B cell (primary cell): ENCODE results near the gene ATAD2B. TPM values are rescaled to one million over a fixed set of nuclear protein-coding genes. Genes with fewer than 3 reads are reported as not detected.
"Not testable (repeated sequence)": the region's sequence is repeated elsewhere in the genome, so short reads cannot be mapped to it uniquely, and the experiment has no call there.

Experiments
- ATAC-seq: fragments of 200-7000 bp; cut with Tn5 transposase; one replicate; pipeline ENCODE4 v1.10.0; 2021; ENCODE audit warnings: low read depth, mild to moderate bottlenecking, moderate number of reproducible peaks, moderate library complexity
- CTCF ChIA-PET: fragments of 350-600 bp; sonication (Branson Sonifier 250); formaldehyde crosslinking; loops from one replicate; lab custom pipeline; 2021; ENCODE audit warnings: antibody characterized with exemption, inconsistent platforms; lab: Charles Lee
- POLR2A ChIA-PET: fragments of 350-600 bp; sonication (Branson Sonifier 250); formaldehyde crosslinking; loops from one replicate; lab custom pipeline; 2021; ENCODE audit warnings: antibody characterized with exemption; lab: Charles Lee
- DNase-seq: peaks from one replicate; pipeline ENCODE4 v3.0.0; 2013
- H2AFZ ChIP-seq: 2 replicates; pipeline ENCODE4 v1.6.1; 2012; ENCODE audit warnings: mild to moderate bottlenecking, low read depth, low read length; ENCODE audit not compliant: insufficient read depth, poor library complexity, severe bottlenecking
- H3K27ac ChIP-seq, 2 donors: 1 replicate in 1 of 2; 2 replicates in 1 of 2; pipeline ENCODE4 v1.5.1; 2012 to 2013; ENCODE audit warnings: low read length in 2 of 2, mild to moderate bottlenecking in 2 of 2, moderate library complexity in 1 of 2
- H3K27me3 ChIP-seq, 4 experiments: fragments of 200-600 bp in 1 of 4; sonication (generic) in 1 of 4; replicated peaks in 1 of 4; 1 replicate in 2 of 4; 2 replicates in 2 of 4; pipeline versions ENCODE4 v1.6.1 to v1.7.0; 2013 to 2016; ENCODE audit warnings: low read length in 3 of 4, mild to moderate bottlenecking in 2 of 4, mixed read lengths in 1 of 4, moderate library complexity in 1 of 4; ENCODE audit not compliant: insufficient read depth in 4 of 4, control insufficient read depth in 3 of 4; ENCODE audit errors: control extremely low read depth in 1 of 4
- H3K36me3 ChIP-seq, 2 experiments: replicated peaks in 1 of 2; 1 replicate in 1 of 2; 2 replicates in 1 of 2; pipeline versions ENCODE4 v1.6.1 to v1.7.1; 2013; ENCODE audit warnings: low read length in 1 of 2; ENCODE audit not compliant: insufficient read depth in 2 of 2, control insufficient read depth in 1 of 2; ENCODE audit errors: control extremely low read depth in 1 of 2, extremely low read depth in 1 of 2
- H3K4me1 ChIP-seq, 2 donors: fragments of 200-600 bp in 1 of 2; sonication (generic) in 1 of 2; 1 replicate in 1 of 2; 2 replicates in 1 of 2; pipeline versions ENCODE4 v1.5.1 to v1.6.1; 2013 to 2017; ENCODE audit warnings: low read length in 2 of 2; ENCODE audit not compliant: control insufficient read depth in 2 of 2, insufficient read depth in 2 of 2
- H3K4me2 ChIP-seq: replicated peaks from 2 replicates; pipeline ENCODE3; 2012; ENCODE audit warnings: mild to moderate bottlenecking, low read depth, low read length; ENCODE audit not compliant: poor library complexity, severe bottlenecking
- H3K4me3 ChIP-seq, 5 experiments: fragments of 200-600 bp in 1 of 5; sonication (generic) in 1 of 5; 1 replicate in 3 of 5; 2 replicates in 2 of 5; pipeline versions ENCODE4 v1.5.1 to v1.7.0; 2011 to 2016; ENCODE audit warnings: low read length in 4 of 5, mild to moderate bottlenecking in 4 of 5, low read depth in 2 of 5, control low read depth in 1 of 5, moderate library complexity in 1 of 5; ENCODE audit not compliant: insufficient read depth in 1 of 5; ENCODE audit errors: control extremely low read depth in 1 of 5, extremely low read depth in 1 of 5
- H3K79me2 ChIP-seq: fragments of 200-600 bp; sonication (generic); one replicate; pipeline ENCODE4 v1.6.0; 2016; ENCODE audit warnings: low read length; ENCODE audit not compliant: control insufficient read depth, insufficient read depth
- H3K9ac ChIP-seq: fragments of 200-600 bp; sonication (generic); 2 replicates; pipeline ENCODE4 v1.6.1; 2017; ENCODE audit warnings: mild to moderate bottlenecking, low read length, moderate library complexity
- H3K9me3 ChIP-seq, 3 donors: one replicate each; pipeline versions ENCODE4 v1.6.1 to v1.7.1; 2013; ENCODE audit warnings: low read length in 2 of 3; ENCODE audit not compliant: control insufficient read depth in 2 of 3, insufficient read depth in 1 of 3; ENCODE audit errors: control extremely low read depth in 1 of 3
- H4K20me1 ChIP-seq: 2 replicates; pipeline ENCODE4 v1.6.0; 2012; ENCODE audit warnings: mild to moderate bottlenecking, low read length; ENCODE audit not compliant: insufficient read depth, control insufficient read depth, poor library complexity, severe bottlenecking
- H3K27ac Mint-ChIP-seq: one replicate; pipeline ENCODE4 v1.8.0; 2021; ENCODE audit warnings: mixed read lengths
- H3K27me3 Mint-ChIP-seq: one replicate; pipeline ENCODE4 v1.8.0; 2021; ENCODE audit warnings: mixed read lengths
- H3K4me1 Mint-ChIP-seq: one replicate; pipeline ENCODE4 v1.8.0; 2021; ENCODE audit warnings: mixed read lengths
- H3K4me3 Mint-ChIP-seq: one replicate; pipeline ENCODE4 v1.8.0; 2021; ENCODE audit warnings: mixed read lengths
- H3K9me3 Mint-ChIP-seq: one replicate; pipeline ENCODE4 v1.8.0; 2022; ENCODE audit warnings: mixed read lengths; ENCODE audit not compliant: insufficient read depth
- CTCF ChIP-seq: fragments of 200-600 bp; IDR thresholded peaks from one replicate; pipeline ENCODE4 v1.8.0; 2022; ENCODE audit warnings: antibody characterized with exemption, mild to moderate bottlenecking
- EZH2 ChIP-seq: IDR thresholded peaks from 2 replicates; pipeline ENCODE4 v1.6.1; 2012; ENCODE audit warnings: borderline replicate concordance, low read depth, mild to moderate bottlenecking, moderate library complexity, low read length; ENCODE audit not compliant: insufficient read depth, poor library complexity, severe bottlenecking
- WGBS: methylation state at CpG from one replicate; pipeline ENCODE4 v1.1.5; 2013; ENCODE audit warnings: missing lambda C conversion rate; ENCODE audit not compliant: insufficient coverage; 5-methylcytosine and 5-hydroxymethylcytosine counted together
- intact Hi-C: fragments of 100-400 bp; cut with micrococcal nuclease; formaldehyde crosslinking; loops from one replicate; pipeline ENCODE4 v1.10.0; 2022
- polyA plus RNA-seq: library from polyadenylated mRNA; depleted of rRNA; stranded (reverse); fragments of >200 nt; gene quantifications from 2 replicates; pipeline ENCODE4 v1.2.3, GENCODE V29; 2012
- total RNA-seq, 2 donors: library from RNA; stranded (reverse); fragments of 120-200 nt in 1 of 2; gene quantifications; 1 replicate in 1 of 2; 2 replicates in 1 of 2; pipeline versions ENCODE4 v1.2.3 to v1.2.4, GENCODE V29; 2013 to 2022

The ATAD2B gene
- total and polyA plus RNA-seq, 2 donors (not counting 1 experiment from before 2014, with no cell fraction given): 5.1 to 90.8 TPM

- DNase-seq (no peak), ATAC-seq (no peak)
- no peak overlapping the region for H3K4me3 Mint-ChIP-seq
- ChIA-PET CTCF (no interaction called here), POLR2A (no interaction called here)
- Histone ChIP-seq H3K36me3 (peaks cover 7 to 42% of the 10 kb centered on the region in 2 experiments), H3K79me2 (no peaks in the 10 kb centered on the region), H4K20me1 (no peaks in the 10 kb centered on the region), H3K9ac (no peak overlapping the region), H2AFZ (no peak overlapping the region), H3K9me3 (no peaks in the 10 kb centered on the region), H3K27me3 (no peaks in the 10 kb centered on the region), H3K4me1 (no peaks in the 10 kb centered on the region), H3K4me3 (no peak overlapping the region), H3K4me2 (no peak overlapping the region), H3K27ac (no peak overlapping the region)
- no peaks in the 10 kb centered on the region for H3K4me1 Mint-ChIP-seq
- no peaks in the 10 kb centered on the region for H3K9me3 Mint-ChIP-seq
- 94% methylated on average over 1 of the region's 2 CpGs for whole genome bisulfite sequencing
- H3K27me3 Mint-ChIP-seq: no peaks in the 10 kb centered on the region
- H3K27ac Mint-ChIP-seq: no peak overlapping the region
- intact Hi-C loops: no loop called here
- TF ChIP-seq EZH2: no peak
- no peak for TF ChIP-seq CTCF
These were observed 144.8 kb downstream of the ATAD2B start for GRCh38 chr2:23782126-23782525.

GRCh38 chr2:23780465-23780864, 146.5 kb downstream of the ATAD2B start:
- H3K9me3 Mint-ChIP-seq, H3K4me3 Mint-ChIP-seq, H3K4me3 ChIP-seq, H3K27ac Mint-ChIP-seq, intact Hi-C loops, H3K4me1 ChIP-seq, H3K27me3 Mint-ChIP-seq, H3K9me3 ChIP-seq, H3K27ac ChIP-seq, H3K4me1 Mint-ChIP-seq, CTCF ChIA-PET, H3K27me3 ChIP-seq, H3K79me2 ChIP-seq, POLR2A ChIA-PET, ATAC-seq, H2AFZ ChIP-seq, H3K4me2 ChIP-seq, H4K20me1 ChIP-seq, H3K9ac ChIP-seq, DNase-seq: not testable (repeated sequence)
- peaks cover 4 to 40% of the 10 kb centered on the region in 2 experiments for H3K36me3 ChIP-seq
- WGBS: 100% methylated on average over 7 of the region's 10 CpGs
